ENCODE data around the gene ZNF212.
"Not testable (repeated sequence)": the region's sequence is repeated elsewhere in the genome, so short reads cannot be mapped to it uniquely, and the experiment has no call there.

Gene ZNF212

GRCh38 chr7:149229526-149229925 is 9.9 kb upstream of the ZNF212 start:
- H3K4me3 ChIP-seq (ENCODE audit: low read depth, low read length), result no peak overlapping the region
- CTCF ChIA-PET, result interaction anchor here (1.3 to 1.7 kb wide), 2 partner anchors 32 kb away, joined by 4 to 5 read pairs; partner anchors contain the start of gene ZNF783
- DNase-seq (ENCODE audit: low read depth, low spot score), result no peak
- TF ChIP-seq, protein P1, sequence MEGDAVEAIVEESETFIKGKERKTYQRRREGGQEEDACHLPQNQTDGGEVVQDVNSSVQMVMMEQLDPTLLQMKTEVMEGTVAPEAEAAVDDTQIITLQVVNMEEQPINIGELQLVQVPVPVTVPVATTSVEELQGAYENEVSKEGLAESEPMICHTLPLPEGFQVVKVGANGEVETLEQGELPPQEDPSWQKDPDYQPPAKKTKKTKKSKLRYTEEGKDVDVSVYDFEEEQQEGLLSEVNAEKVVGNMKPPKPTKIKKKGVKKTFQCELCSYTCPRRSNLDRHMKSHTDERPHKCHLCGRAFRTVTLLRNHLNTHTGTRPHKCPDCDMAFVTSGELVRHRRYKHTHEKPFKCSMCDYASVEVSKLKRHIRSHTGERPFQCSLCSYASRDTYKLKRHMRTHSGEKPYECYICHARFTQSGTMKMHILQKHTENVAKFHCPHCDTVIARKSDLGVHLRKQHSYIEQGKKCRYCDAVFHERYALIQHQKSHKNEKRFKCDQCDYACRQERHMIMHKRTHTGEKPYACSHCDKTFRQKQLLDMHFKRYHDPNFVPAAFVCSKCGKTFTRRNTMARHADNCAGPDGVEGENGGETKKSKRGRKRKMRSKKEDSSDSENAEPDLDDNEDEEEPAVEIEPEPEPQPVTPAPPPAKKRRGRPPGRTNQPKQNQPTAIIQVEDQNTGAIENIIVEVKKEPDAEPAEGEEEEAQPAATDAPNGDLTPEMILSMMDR (IDR thresholded peaks at IDR 0.05; ENCODE audit: insufficient read depth, low read length, missing control alignments), result no peak
- POLR2A ChIA-PET, result interaction anchor here (1.0 kb wide), 1 partner anchor 35 kb away, joined by 3 read pairs; the partner anchor contains the start of gene ZNF282

DNA sequence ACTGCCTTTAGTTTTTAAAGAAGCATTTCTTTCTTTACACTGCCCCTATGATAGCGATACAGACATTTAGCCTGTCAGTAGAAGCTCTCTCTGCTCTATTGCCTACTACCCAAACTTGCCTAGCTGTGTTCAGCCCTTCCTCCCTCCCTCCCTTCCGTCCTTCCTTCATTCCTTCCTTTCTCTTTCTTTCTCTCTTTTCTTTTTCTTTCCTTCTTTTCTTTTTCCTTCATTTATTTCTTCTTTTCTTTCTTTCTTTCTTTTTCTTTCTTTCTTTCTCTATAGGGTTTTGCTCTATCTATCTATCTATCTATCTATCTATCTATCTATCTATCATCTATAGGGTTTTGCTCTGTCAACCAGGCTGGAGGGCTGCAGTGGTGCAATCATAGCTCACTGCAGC is 7.1 kb upstream of the ZNF212 start:
- TF ChIP-seq, protein P1 (IDR thresholded peaks at IDR 0.05; ENCODE audit: insufficient read depth, low read length, missing control alignments), result no peak
- no peak overlapping the region for H3K4me3 ChIP-seq (ENCODE audit: low read depth, low read length)
- CTCF ChIA-PET, result interaction anchor here (1.2 to 1.5 kb wide), 5 partner anchors 10 to 85 kb away, joined by 3 to 6 read pairs (median 5); partner anchors contain the start of genes ZNF282 and ZNF398
- no peak for DNase-seq (ENCODE audit: low read depth, low spot score)
- POLR2A ChIA-PET, result no interaction called here

DNA sequence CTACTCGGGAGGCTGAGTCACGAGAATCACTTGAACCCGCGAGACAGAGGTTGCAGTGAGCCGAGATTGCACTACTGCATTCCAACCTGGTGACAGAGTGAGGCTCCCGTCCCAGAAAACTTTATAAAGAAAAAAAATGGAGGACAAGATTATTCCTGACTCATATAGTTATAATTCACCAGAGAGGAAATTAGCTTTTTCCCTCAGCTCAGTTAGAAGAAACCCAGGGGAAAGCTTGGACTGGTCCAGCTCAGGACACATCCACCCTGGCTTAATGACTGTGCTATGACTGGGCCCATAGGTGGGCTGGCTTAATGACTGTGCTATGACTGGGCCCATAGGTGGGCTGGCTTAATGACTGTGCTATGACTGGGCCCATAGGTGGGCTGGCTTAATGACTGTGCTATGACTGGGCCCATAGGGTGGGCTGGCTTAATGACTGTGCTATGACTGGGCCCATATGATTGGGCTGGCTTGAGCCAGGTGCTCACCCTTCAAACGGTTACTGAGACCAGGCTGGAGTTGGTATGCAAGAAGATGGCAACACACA is 5.7 kb upstream of the ZNF212 start:
- H3K4me3 ChIP-seq (ENCODE audit: low read depth, low read length), result not testable (repeated sequence)
- DNase-seq (ENCODE audit: low read depth, low spot score), result peak; percentile 57
- ChIA-PET POLR2A (interaction anchor here (0.7 to 1.5 kb wide), 3 partner anchors 28 to 45 kb away, joined by 4 to 13 read pairs (median 6); partner anchors contain the start of genes ZNF282 and ZNF783), CTCF (interaction anchor here (0.7 to 2.5 kb wide), 8 partner anchors 8 to 168 kb away, joined by 3 to 12 read pairs (median 4); partner anchors contain the start of genes ZNF425 and ZNF783)

DNA sequence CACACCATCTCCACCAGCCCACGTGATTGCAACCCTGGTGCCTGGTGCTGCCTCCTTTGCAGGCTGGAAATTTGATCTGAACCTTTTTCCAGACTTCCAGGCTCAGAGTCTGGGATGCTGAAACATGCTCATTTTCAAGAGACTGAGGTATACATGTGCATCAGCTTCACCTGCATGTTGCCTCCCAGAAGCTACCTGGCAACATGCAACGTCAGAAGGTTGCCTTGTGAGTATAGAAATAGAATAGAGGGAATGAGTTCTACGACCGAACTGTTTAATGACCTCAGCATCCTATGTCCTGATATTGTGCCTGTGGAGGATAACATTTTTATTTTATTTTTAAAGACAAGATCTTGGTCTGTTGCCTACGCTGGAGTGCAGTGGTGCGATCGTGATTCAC is 1.9 kb upstream of the ZNF212 start:
- CTCF ChIA-PET, result interaction anchor here (1.5 kb wide), 1 partner anchor 15 kb away, joined by 5 read pairs; no protein-coding TSS in a partner anchor
- no peak overlapping the region for H3K4me3 ChIP-seq (ENCODE audit: low read depth, low read length)
- no peak for DNase-seq (ENCODE audit: low read depth, low spot score)
- TF ChIP-seq, protein P1 (IDR thresholded peaks at IDR 0.05; ENCODE audit: insufficient read depth, low read length, missing control alignments), result no peak
- POLR2A ChIA-PET, result no interaction called here

DNA sequence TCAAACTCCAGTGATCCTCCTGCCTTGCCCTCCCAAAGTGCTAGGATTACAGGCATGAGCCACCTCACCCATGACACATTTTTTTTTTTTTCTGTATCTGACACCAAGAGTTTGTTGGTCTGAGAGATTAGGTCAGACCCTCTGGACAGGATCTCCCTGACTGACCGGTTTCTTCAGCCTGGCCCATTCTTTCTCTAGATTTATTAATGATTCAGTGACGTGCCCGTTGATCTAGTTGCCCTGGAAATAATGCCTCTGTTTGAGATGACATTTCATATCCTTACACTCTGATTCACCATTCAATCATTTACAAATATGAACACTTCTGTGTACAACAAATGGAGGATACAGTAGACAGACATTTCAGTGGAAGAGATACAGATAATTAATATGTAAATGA is 1.4 kb upstream of the ZNF212 start:
- no peak overlapping the region for H3K4me3 ChIP-seq (ENCODE audit: low read depth, low read length)
- TF ChIP-seq, protein P1 (IDR thresholded peaks at IDR 0.05; ENCODE audit: insufficient read depth, low read length, missing control alignments), result no peak
- ChIA-PET POLR2A (no interaction called here), CTCF (interaction anchor here (0.9 kb wide), 1 partner anchor 11 kb away, joined by 4 read pairs; no protein-coding TSS in a partner anchor)
- no peak for DNase-seq (ENCODE audit: low read depth, low spot score)

DNA sequence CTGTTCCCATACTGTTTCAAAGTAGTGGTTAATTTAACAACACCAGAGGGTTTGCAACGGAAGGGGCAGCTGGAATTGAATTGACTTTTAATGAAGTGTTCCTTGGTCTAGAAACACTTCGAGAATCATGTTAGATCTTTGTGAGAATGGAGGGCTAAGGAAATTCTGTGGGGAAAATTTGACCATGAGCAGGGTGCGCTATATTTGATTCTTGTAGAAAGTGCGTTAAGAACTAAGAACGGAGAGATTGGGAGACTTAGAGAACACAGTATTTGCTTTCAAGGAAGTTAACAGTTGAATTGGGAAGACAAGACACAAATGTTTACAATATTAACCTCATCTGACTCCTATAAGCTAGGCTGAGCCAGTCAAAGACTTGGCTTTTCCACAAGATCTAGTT is 1.2 kb downstream of the ZNF212 start:
- TF ChIP-seq, protein P1 (IDR thresholded peaks at IDR 0.05; ENCODE audit: insufficient read depth, low read length, missing control alignments), result no peak
- ChIA-PET POLR2A (no interaction called here), CTCF (interaction anchor here (0.6 to 4.4 kb wide), 10 partner anchors 8 to 131 kb away, joined by 3 to 20 read pairs (median 4); partner anchors contain the start of genes ZNF282 and ZNF783)
- H3K4me3 ChIP-seq (ENCODE audit: low read depth, low read length), result peak overlapping the region; percentile 95
- no peak for DNase-seq (ENCODE audit: low read depth, low spot score)
